Lung microvascular endothelial cell (primary cell): ENCODE results near the gene PAWR. TPM values are rescaled to one million over a fixed set of nuclear protein-coding genes. Genes with fewer than 3 reads are reported as not detected.
A peak's percentile ranks its signal among the peaks of the same experiment; 100 is the strongest.
"Not testable (repeated sequence)": the region's sequence is repeated elsewhere in the genome, so short reads cannot be mapped to it uniquely, and the experiment has no call there.

Experiments used
- DNase-seq, 2 donors: peaks; one replicate each; pipeline versions ENCODE4 v3.0.0 to v3.0.0-alpha.2; 2010; ENCODE audit warnings: low read depth in 2 of 2
- total RNA-seq: library from RNA; depleted of rRNA; stranded (reverse); fragments of >200 nt; gene quantifications from 2 replicates; pipeline ENCODE4 v1.2.1, GENCODE V29; 2014

The PAWR gene
- total RNA-seq, 1 donor from 2014 or later: 128 TPM

GRCh38 chr12:79595273-79595672 lies 95.5 kb downstream of the PAWR start:
- DNase-seq: no peak

DNA sequence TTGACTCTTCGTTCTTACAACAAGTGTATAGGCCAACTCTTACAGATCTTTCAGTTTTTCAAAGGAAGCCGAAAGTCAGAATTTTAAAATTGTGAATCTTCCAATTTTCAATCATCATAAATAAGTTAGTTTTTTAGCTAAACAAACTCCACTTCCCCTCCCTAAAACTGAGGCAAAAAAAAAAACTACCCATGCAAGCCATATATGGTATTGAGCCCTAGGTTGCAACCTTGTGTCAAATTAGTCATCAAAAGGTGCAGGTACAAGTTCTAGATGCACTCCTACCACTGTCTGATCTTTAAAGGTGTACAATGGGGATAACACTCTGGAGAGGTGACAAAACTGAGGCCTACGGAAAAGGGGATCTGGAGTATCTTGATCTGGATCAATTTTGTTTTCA lies 97.9 kb downstream of the PAWR start:
- no peak for DNase-seq

DNA sequence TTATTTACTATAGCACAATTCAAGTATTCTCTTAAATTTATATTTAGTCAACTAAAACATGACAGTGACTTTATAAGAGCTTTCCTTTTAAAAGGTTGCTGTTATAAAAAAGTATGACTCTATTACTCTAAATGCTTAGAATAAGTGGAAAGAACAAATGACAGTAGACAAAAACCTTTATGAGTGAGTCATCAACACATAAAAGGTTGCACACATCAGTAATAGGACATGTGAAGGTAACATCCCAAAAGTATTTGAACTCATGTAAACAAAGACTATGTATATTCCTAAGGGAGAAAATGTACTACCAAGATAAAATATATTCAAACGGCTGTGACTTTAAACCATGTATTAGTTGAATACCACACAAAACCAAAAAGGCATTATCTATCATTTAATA lies 98.8 kb downstream of the PAWR start:
- no peak for DNase-seq

- no peak for DNase-seq
Measured at GRCh38 chr12:79590751-79591150, 100.0 kb downstream of the PAWR start.

GRCh38 chr12:79587368-79587767 lies 103.4 kb downstream of the PAWR start:
- DNase-seq: no peak

GRCh38 chr12:79585147-79585546 lies 105.6 kb downstream of the PAWR start:
- no peak for DNase-seq

GRCh38 chr12:79573820-79574219 lies 116.9 kb downstream of the PAWR start:
- no peak for DNase-seq

- DNase-seq: no peak
Measured at GRCh38 chr12:79569679-79570078, 121.1 kb downstream of the PAWR start.

GRCh38 chr12:79567175-79567563 lies 123.6 kb downstream of the PAWR start:
- DNase-seq: no peak

- peak; percentile 54 to 79 for DNase-seq
Measured at GRCh38 chr12:79566452-79567174, 124.2 kb downstream of the PAWR start.

DNA sequence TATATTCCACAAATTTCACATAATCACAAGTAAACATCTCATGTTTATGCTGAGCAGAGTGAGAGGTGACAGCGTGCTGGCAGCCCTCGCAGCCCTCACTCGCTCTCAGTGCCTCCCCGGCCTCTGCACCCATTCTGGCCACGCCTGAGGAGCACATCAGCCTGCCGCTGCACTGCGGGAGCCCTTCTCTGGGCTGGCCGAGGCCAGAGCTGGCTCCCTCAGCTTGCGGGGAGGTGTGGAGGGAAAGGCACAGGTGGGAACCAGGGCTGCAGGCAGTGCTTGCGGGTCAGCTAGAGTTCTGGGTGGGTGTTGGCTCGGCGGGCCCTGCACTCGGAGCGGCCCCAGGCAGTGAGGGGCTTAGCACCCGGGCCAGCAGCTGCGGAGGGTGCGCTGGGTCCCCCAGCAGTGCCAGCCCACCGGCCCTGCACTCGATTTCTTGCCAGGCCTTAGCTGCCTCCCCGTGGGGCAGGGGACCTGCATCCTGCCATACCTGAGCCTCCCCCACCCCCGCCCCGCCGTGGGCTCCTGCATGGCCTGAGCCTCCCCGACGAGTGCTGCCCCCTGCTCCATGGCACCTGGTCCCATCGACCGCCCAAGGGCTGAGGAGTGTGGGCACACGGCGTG lies 125.9 kb downstream of the PAWR start:
- not testable (repeated sequence) for DNase-seq

DNA sequence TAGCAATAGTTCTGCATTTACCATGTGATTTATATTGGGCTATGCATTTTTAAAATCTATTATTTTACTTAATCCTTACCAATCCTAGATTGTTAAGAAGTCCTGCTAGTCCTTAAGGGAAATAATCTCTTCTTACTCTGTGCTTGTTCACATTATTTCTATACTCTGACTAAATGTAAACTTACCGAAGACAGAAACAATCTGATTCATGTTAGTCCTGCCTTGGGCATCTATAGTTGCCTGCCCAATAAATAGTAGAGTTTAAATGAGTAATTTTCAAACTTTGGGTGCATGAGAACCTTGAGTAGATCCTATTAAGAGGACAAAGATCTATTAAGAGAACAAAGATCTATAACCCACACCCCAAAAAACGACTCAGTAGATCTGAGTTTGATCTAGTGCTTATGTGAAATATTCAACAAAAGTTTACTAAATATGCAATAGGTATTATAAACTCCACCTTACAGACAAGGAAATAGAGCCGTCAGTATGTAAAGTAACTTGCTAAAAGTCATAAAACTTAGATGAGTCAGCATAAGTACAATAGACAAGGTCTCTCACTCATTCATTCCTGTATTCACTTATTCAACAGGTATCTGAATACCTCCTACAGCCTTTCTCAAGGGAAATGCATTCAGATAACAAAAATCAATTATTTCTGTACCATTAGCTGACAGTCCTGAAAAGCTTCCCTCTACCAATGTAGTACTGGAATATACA lies 127.6 kb downstream of the PAWR start:
- no peak for DNase-seq

DNA sequence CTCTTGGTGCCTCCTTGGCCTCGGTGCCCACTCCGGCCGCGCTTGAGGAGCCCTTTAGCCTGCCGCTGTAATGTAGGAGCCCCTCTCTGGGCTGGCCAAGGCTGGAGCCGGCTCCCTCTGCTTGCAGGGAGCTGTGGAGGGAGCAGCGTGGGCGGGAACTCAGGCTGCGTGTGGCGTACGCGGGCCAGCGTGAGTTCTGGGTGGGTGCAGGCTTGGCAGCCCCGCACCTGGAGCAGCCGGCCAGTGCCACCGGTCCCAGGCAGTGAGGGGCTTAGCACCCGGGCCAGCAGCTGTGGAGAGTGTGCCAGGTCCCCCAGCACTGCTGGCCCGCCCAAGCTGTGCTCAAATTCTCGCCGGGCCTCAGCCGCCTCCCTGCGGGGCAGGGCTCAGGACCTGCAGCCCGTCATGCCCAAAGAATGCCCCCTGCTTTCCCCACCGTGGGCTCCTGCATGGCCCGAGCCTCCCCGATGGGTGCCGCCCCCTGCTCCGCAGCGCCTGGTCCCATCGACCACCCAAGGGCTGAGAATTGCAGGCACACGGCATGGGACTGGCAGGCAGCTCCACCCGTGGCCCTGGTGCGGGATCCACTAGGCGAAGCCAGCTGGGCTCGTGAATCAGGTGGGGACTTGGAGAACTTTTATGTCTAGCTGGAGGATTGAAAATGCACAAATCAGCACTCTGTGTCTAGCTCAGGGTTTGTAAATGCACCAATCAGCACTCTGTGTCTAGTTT lies 129.2 kb downstream of the PAWR start:
- no peak for DNase-seq

- DNase-seq: no peak
Measured at GRCh38 chr12:79560225-79560889, 130.4 kb downstream of the PAWR start.

GRCh38 chr12:79559591-79559990 lies 131.2 kb downstream of the PAWR start:
- DNase-seq: no peak

- no peak for DNase-seq
Measured at GRCh38 chr12:79558924-79559469, 131.8 kb downstream of the PAWR start.

GRCh38 chr12:79557690-79558315 lies 133.0 kb downstream of the PAWR start:
- DNase-seq: no peak

- peak; percentile 75 to 82 for DNase-seq
Measured at GRCh38 chr12:79555028-79555925, 135.5 kb downstream of the PAWR start.

GRCh38 chr12:79553863-79554574 lies 136.7 kb downstream of the PAWR start:
- DNase-seq: no peak
